ENCODE data around the gene MYG1.

The MYG1 gene

DNA sequence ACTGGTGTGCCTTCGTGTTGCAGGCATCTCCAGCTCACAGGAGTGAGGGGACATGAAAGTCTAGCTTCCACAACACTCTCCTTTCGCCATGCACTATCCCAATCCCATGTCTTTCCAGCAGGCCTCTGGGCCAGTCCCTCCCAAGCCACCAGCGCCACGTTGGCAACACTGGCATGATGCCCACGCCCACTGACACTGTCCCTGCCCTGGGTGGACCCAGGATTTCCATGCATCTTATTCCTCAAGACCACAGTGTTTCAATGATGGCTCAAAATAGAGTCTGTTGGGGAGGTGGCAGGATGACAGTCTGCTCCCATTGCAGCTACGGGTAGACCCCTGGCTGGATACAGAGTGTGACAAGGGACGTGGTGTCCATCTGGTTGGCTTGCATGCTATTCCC is 34.4 kb downstream of the MYG1 start:
- TF ChIP-seq Cebpa-rat (IDR thresholded peaks at IDR 0.05), result no peak
- Histone ChIP-seq H3K4me3 (no peak overlapping the region), H4K20me1 (peaks cover 0 to 11% (median 0%) of the 10 kb centered on the region in 11 experiments; a peak in 3 of 22 replicates), H3K4me2 (peak overlapping the region in 9 of 11 experiments; percentile 71 to 88 (median 85); a peak in 15 of 22 replicates), H3K36me3 (no peaks in the 10 kb centered on the region), H3K9me3 (replicated peaks in 1 of 11) (no peaks in the 10 kb centered on the region), H3K4me1 (peaks cover 27 to 63% (median 51%) of the 10 kb centered on the region in 10 experiments), H3K27ac (no peak overlapping the region), H3K9ac (no peak overlapping the region), H3K27me3 (peaks cover 43 to 66% (median 58%) of the 10 kb centered on the region in 11 experiments)

- no peak overlapping the region for H3K27ac ChIP-seq
- H3K27me3 ChIP-seq, result peaks cover 43 to 66% (median 60%) of the 10 kb centered on the region in 11 experiments
- H4K20me1 ChIP-seq, result peaks cover 0 to 11% (median 0%) of the 10 kb centered on the region in 11 experiments; a peak in 3 of 22 replicates
- H3K4me2 ChIP-seq, result peak overlapping the region in 5 of 11 experiments; percentile 0 to 88 (median 80); a peak in 6 of 22 replicates
- no peak overlapping the region for H3K9ac ChIP-seq
- peaks cover 27 to 63% (median 51%) of the 10 kb centered on the region in 10 experiments for H3K4me1 ChIP-seq
- TF ChIP-seq Cebpa-rat (IDR thresholded peaks at IDR 0.05), result no peak
- no peaks in the 10 kb centered on the region for H3K36me3 ChIP-seq
- H3K9me3 ChIP-seq (replicated peaks in 1 of 11), result no peaks in the 10 kb centered on the region
- no peak overlapping the region for H3K4me3 ChIP-seq
These were observed 35.3 kb downstream of the MYG1 start for GRCh38 chr12:53334822-53335221.

DNA sequence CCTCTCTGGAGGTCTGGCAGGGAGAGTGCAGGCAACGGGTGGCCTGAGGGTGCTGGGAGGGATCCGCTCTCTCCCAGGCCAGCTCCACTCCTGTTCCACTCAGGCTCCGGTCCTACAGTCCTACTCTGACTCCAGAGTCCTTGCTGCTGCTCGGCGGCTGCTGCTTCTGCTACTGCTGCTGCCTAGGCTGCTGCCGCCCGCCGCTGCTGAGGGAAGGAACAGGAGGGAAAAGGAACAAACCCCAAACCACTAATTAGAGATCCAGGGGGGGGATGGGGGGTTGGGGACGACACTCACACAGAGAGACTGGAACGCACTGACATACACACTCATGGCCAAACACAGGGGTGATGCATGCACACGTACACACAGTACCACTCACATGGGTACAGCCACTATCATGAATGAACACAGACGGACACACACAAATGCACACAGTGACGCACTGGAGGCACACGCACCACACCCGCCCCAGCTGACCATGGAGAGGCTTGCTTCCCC is 36.7 kb downstream of the MYG1 start, which contains the start of gene SP7:
TSS of gene SP7 (minus strand) at position 174 of the 501 bp plus-strand sequence. CDS start 708 bp downstream, outside the sequence.
- Histone ChIP-seq H4K20me1 (peaks cover 0 to 11% (median 0%) of the 10 kb centered on the region in 11 experiments; a peak in 3 of 22 replicates), H3K27ac (no peak within 1 kb of the TSS), H3K4me2 (peak within 1 kb of the TSS; percentile 72 to 87 (median 82)), H3K4me1 (peaks cover 27 to 63% (median 51%) of the 10 kb centered on the region in 10 experiments), H3K9ac (peak within 1 kb of the TSS in 7 of 11 experiments; percentile 6 to 45 (median 25); a peak in 7 of 22 replicates), H3K9me3 (replicated peaks in 1 of 11) (no peaks in the 10 kb centered on the region), H3K4me3 (peak within 1 kb of the TSS in 2 of 10 experiments; percentile 31 to 32; a peak in 4 of 20 replicates), H3K27me3 (peaks cover 43 to 66% (median 60%) of the 10 kb centered on the region in 11 experiments), H3K36me3 (no peaks in the 10 kb centered on the region)
- no peak for TF ChIP-seq Cebpa-rat (IDR thresholded peaks at IDR 0.05)

- peaks cover 36 to 55% (median 46%) of the 10 kb centered on the region in 11 experiments for H3K27me3 ChIP-seq
- TF ChIP-seq Cebpa-rat (IDR thresholded peaks at IDR 0.05), result no peak
- H3K9me3 ChIP-seq (replicated peaks in 1 of 11), result no peaks in the 10 kb centered on the region
- H3K4me2 ChIP-seq, result peak overlapping the region in 9 of 11 experiments; percentile 11 to 38 (median 24); a peak in 9 of 22 replicates
- H3K36me3 ChIP-seq, result no peaks in the 10 kb centered on the region
- H3K4me3 ChIP-seq, result no peak overlapping the region
- H3K4me1 ChIP-seq, result peaks cover 20 to 54% (median 42%) of the 10 kb centered on the region in 10 experiments
- no peak overlapping the region for H3K9ac ChIP-seq
- no peak overlapping the region for H3K27ac ChIP-seq
- H4K20me1 ChIP-seq, result peaks cover 0 to 11% (median 0%) of the 10 kb centered on the region in 11 experiments; a peak in 3 of 22 replicates
These were observed 38.5 kb downstream of the MYG1 start for GRCh38 chr12:53338017-53338416.

DNA sequence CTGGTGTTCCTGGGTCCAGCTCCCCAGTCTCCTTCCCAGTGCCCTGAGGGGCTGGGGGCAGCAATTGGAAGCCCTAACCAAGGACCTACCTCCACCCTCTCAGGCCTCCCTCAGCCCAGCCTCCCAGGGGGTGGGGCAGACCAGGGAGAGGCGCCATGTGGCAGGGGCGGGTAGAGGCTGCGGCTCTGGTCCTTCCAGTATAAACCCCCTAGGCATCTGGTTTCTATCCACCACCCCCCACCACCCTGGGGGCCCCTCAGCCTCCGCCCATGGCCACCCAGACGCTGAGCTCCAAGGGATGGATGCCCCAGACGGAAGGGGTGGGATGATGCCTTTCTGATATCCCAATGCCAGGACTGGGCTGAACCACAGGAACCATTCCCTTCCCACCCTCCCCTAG is 39.4 kb downstream of the MYG1 start:
- peaks cover 13 to 52% (median 38%) of the 10 kb centered on the region in 10 experiments for H3K4me1 ChIP-seq
- peaks cover 0 to 11% (median 0%) of the 10 kb centered on the region in 11 experiments; a peak in 3 of 22 replicates for H4K20me1 ChIP-seq
- H3K27me3 ChIP-seq, result peaks cover 35 to 47% (median 38%) of the 10 kb centered on the region in 11 experiments
- H3K4me3 ChIP-seq, result no peak overlapping the region
- no peak overlapping the region for H3K9ac ChIP-seq
- H3K9me3 ChIP-seq (replicated peaks in 1 of 11), result no peaks in the 10 kb centered on the region
- no peak overlapping the region for H3K4me2 ChIP-seq
- TF ChIP-seq Cebpa-rat (IDR thresholded peaks at IDR 0.05), result no peak
- H3K27ac ChIP-seq, result no peak overlapping the region
- no peaks in the 10 kb centered on the region for H3K36me3 ChIP-seq

- Histone ChIP-seq H3K27ac (no peak overlapping the region), H3K4me1 (peaks cover 20 to 50% (median 39%) of the 10 kb centered on the region in 10 experiments), H4K20me1 (peaks cover 0 to 11% (median 0%) of the 10 kb centered on the region in 11 experiments; a peak in 3 of 22 replicates), H3K9me3 (replicated peaks in 1 of 11) (no peaks in the 10 kb centered on the region), H3K36me3 (no peaks in the 10 kb centered on the region), H3K9ac (no peak overlapping the region), H3K4me3 (no peak overlapping the region), H3K4me2 (no peak overlapping the region), H3K27me3 (peaks cover 33 to 37% (median 35%) of the 10 kb centered on the region in 11 experiments)
- TF ChIP-seq Cebpa-rat (IDR thresholded peaks at IDR 0.05), result no peak
These were observed 40.9 kb downstream of the MYG1 start for GRCh38 chr12:53340398-53340797.

DNA sequence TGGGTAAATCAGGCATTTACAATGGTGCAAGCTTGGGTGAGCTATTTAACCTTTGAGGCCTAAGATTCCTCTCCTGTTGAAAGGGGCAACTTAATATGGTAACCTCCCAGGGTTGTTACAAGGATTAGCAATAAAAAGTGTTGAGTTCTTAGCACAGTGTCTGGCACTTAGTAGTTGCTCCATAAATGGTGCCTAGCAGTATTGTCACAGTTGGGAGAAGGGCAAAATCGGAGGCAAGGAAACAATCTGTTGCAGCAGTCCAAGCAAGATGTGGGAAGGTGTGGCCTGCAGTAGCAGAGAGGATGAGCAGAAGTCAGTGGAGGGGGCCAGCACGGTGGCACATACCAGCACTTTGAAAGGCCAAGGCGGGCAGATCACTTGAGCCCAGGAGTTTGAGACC is 44.0 kb downstream of the MYG1 start:
- Histone ChIP-seq H3K27ac (no peak overlapping the region), H3K4me1 (peaks cover 23 to 39% (median 31%) of the 10 kb centered on the region in 10 experiments), H3K9ac (no peak overlapping the region), H3K36me3 (no peaks in the 10 kb centered on the region), H4K20me1 (no peaks in the 10 kb centered on the region), H3K4me3 (no peak overlapping the region), H3K4me2 (peak overlapping the region in 3 of 11 experiments; percentile 90 to 99 (median 91); a peak in 4 of 22 replicates), H3K9me3 (replicated peaks in 1 of 11) (no peaks in the 10 kb centered on the region), H3K27me3 (peaks cover 4 to 7% (median 5%) of the 10 kb centered on the region in 11 experiments; a peak in 21 of 22 replicates)
- TF ChIP-seq Cebpa-rat (IDR thresholded peaks at IDR 0.05), result no peak

DNA sequence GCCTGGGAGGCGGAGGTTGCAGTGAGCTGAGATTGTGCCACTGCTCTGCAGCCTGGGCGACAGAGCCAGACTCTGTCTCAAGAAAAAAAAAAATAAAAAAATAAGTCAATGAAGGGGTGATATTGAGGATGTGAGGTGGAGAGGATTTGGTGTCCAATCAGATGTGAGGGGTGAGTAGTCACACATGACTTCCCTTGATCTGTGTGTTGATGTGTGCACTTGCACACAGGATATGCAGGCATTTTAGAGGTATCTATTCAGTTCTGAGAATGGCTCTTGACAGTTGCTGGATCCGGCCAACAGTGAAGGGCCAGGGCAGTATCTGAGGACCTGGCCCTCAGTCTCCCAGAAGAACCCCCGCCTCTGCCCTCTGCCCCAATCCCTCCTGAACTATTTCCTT is 44.5 kb downstream of the MYG1 start:
- Histone ChIP-seq H3K9me3 (replicated peaks in 1 of 11) (no peaks in the 10 kb centered on the region), H3K27me3 (peaks cover 0 to 1% (median 0%) of the 10 kb centered on the region in 11 experiments; a peak in 4 of 22 replicates), H3K9ac (peak overlapping the region in 5 of 11 experiments; percentile 63 to 85 (median 81); a peak in 6 of 22 replicates), H3K4me1 (peaks cover 23 to 35% (median 31%) of the 10 kb centered on the region in 10 experiments), H3K4me2 (peak overlapping the region; percentile 82 to 99 (median 90)), H3K4me3 (peak overlapping the region in 1 of 10 experiments; percentile 75; a peak in 1 of 20 replicates), H3K27ac (peak overlapping the region in 4 of 11 experiments; percentile 42 to 80 (median 57); a peak in 6 of 22 replicates), H3K36me3 (no peaks in the 10 kb centered on the region), H4K20me1 (no peaks in the 10 kb centered on the region)
- no peak for TF ChIP-seq Cebpa-rat (IDR thresholded peaks at IDR 0.05)

- Histone ChIP-seq H3K4me3 (peak overlapping the region in 9 of 10 experiments; percentile 61 to 76 (median 67); a peak in 16 of 20 replicates), H3K27ac (peak overlapping the region in 8 of 11 experiments; percentile 36 to 82 (median 69); a peak in 11 of 22 replicates), H4K20me1 (no peaks in the 10 kb centered on the region), H3K9me3 (replicated peaks in 1 of 11) (no peaks in the 10 kb centered on the region), H3K36me3 (no peaks in the 10 kb centered on the region), H3K9ac (peak overlapping the region in 10 of 11 experiments; percentile 37 to 85 (median 80); a peak in 17 of 22 replicates), H3K4me1 (peaks cover 23 to 35% (median 32%) of the 10 kb centered on the region in 10 experiments), H3K4me2 (peak overlapping the region; percentile 82 to 99 (median 90)), H3K27me3 (no peaks in the 10 kb centered on the region)
- no peak for TF ChIP-seq Cebpa-rat (IDR thresholded peaks at IDR 0.05)
These were observed 45.0 kb downstream of the MYG1 start for GRCh38 chr12:53344487-53344823.

Measured in BLaER1 treated with 17β-estradiol and CSF1 and Interleukin-3, amounts not matched to agents 10 nM and 100 nM (cell line).